Mucosa of descending colon (tissue), 3 donors: Measurements from ENCODE around the gene KRTAP9-6. TPM values are rescaled to one million over a fixed set of nuclear protein-coding genes. Genes with fewer than 3 reads are reported as not detected.
"Not testable (repeated sequence)": the region's sequence is repeated elsewhere in the genome, so short reads cannot be mapped to it uniquely, and the experiment has no call there.

ENCODE experiments used
- ATAC-seq: fragments of 200-7000 bp; cut with Tn5 transposase; one replicate; pipeline ENCODE4 v1.9.1; 2020; ENCODE audit warnings: mild to moderate bottlenecking, moderate library complexity
- DNase-seq, 3 donors: peaks; one replicate each; pipeline ENCODE4 v3.0.0-alpha.2; 2020
- H3K36me3 ChIP-seq: fragments of 200-600 bp; one replicate; pipeline ENCODE4 v1.8.0; 2021; ENCODE audit warnings: low read depth, mild to moderate bottlenecking
- H3K4me1 ChIP-seq: fragments of 200-600 bp; one replicate; pipeline ENCODE4 v1.8.0; 2021; ENCODE audit warnings: low read depth, mild to moderate bottlenecking
- H3K4me3 ChIP-seq: fragments of 200-600 bp; one replicate; pipeline ENCODE4 v1.8.0; 2021; ENCODE audit warnings: mild to moderate bottlenecking
- H3K9me3 ChIP-seq: fragments of 200-600 bp; one replicate; pipeline ENCODE4 v1.8.0; 2021; ENCODE audit warnings: mild to moderate bottlenecking
- CTCF ChIP-seq: fragments of 200-600 bp; IDR thresholded peaks from one replicate; pipeline ENCODE4 v1.8.0; 2022; ENCODE audit warnings: antibody characterized with exemption, mild to moderate bottlenecking
- intact Hi-C, 2 donors: fragments of 100-400 bp; cut with DNase I in 1 of 2; cut with micrococcal nuclease in 1 of 2; formaldehyde crosslinking; loops; one replicate each; pipeline versions ENCODE4 v1.11.0 to v1.11.1; 2022; cut with DNase I, micrococcal nuclease
- total RNA-seq, 3 donors: library from RNA; stranded (reverse); fragmentation: NEBNext Ultra II Directional in 2 of 3; extraction: Animal tissue kit (Norgen Biotek cat#: 25700) in 2 of 3; gene quantifications; one replicate each; pipeline versions ENCODE4 v1.2.1 to v1.2.4, GENCODE V29; 2021 to 2023
- donor health status: DM: no; HTN: no; CAD: no; lungs with moderate emphysema.
- donor health status: DM: no; HTN: no; CAD: no.
- donor health status: DM: no; HTN: yes; CAD: no.

KRTAP9-6 gene
- total RNA-seq, 3 donors from 2014 or later, result not detected

- no peaks in the 10 kb centered on the region for H3K9me3 ChIP-seq
- no peak for DNase-seq
- H3K4me3 ChIP-seq, result no peak overlapping the region
- intact Hi-C loops, result no loop called here
- TF ChIP-seq CTCF, result no peak
- no peak for ATAC-seq
- no peaks in the 10 kb centered on the region for H3K36me3 ChIP-seq
- H3K4me1 ChIP-seq, result no peaks in the 10 kb centered on the region
These were observed 33.4 kb upstream of the KRTAP9-6 start for GRCh38 chr17:41231731-41232130.

- H3K4me1 ChIP-seq, H3K9me3 ChIP-seq, intact Hi-C loops, H3K4me3 ChIP-seq, H3K36me3 ChIP-seq, DNase-seq, ATAC-seq: not testable (repeated sequence)
These were observed 32.6 kb upstream of the KRTAP9-6 start, which contains the start of gene KRTAP9-3 for GRCh38 chr17:41232399-41233105. Gene KRTAP9-3, plus strand, starts transcription at chr17:41232449. Its CDS starts 53 bp downstream, at chr17:41232502.

- intact Hi-C loops, DNase-seq, H3K4me1 ChIP-seq, H3K4me3 ChIP-seq, H3K36me3 ChIP-seq, ATAC-seq, H3K9me3 ChIP-seq: not testable (repeated sequence)
These were observed 28.1 kb upstream of the KRTAP9-6 start for GRCh38 chr17:41237116-41237515.

- ATAC-seq, result not testable (repeated sequence)
These were observed 27.2 kb upstream of the KRTAP9-6 start, which contains the start of gene KRTAP9-8 for GRCh38 chr17:41237949-41238437. Gene KRTAP9-8, plus strand, starts transcription at chr17:41237999. Its CDS starts 53 bp downstream, at chr17:41238052.

GRCh38 chr17:41246995-41247787, 18.0 kb upstream of the KRTAP9-6 start:
- intact Hi-C loops, H3K4me3 ChIP-seq, H3K9me3 ChIP-seq, H3K4me1 ChIP-seq, ATAC-seq, DNase-seq, H3K36me3 ChIP-seq: not testable (repeated sequence)

More at GRCh38 chr17:41237949-41238437, 27.2 kb upstream of the KRTAP9-6 start, which contains the start of gene KRTAP9-8:
- intact Hi-C loops, H3K36me3 ChIP-seq, H3K4me1 ChIP-seq, H3K9me3 ChIP-seq, DNase-seq, H3K4me3 ChIP-seq: not testable (repeated sequence)

- DNase-seq, H3K36me3 ChIP-seq, H3K9me3 ChIP-seq, intact Hi-C loops, H3K4me1 ChIP-seq, H3K4me3 ChIP-seq, ATAC-seq: not testable (repeated sequence)
These were observed 15.4 kb upstream of the KRTAP9-6 start, which contains the start of gene KRTAP9-4 for GRCh38 chr17:41249637-41250240. Gene KRTAP9-4, plus strand, starts transcription at chr17:41249687. Its CDS starts 34 bp downstream, at chr17:41249721.

GRCh38 chr17:41251261-41251660, 13.9 kb upstream of the KRTAP9-6 start:
- no peak for ATAC-seq
- Histone ChIP-seq H3K4me3 (no peak overlapping the region), H3K4me1 (no peaks in the 10 kb centered on the region), H3K36me3 (no peaks in the 10 kb centered on the region), H3K9me3 (no peaks in the 10 kb centered on the region)
- intact Hi-C loops, result no loop called here
- no peak for TF ChIP-seq CTCF
- DNase-seq, result no peak
